IPS-20b (cell line): ENCODE results near the gene DENND1A.

Source experiments
- H3K27ac ChIP-seq: one replicate; pipeline ENCODE4 v1.5.1; 2013; ENCODE audit warnings: low read length
- H3K27me3 ChIP-seq: 2 replicates; pipeline ENCODE4 v1.6.1; 2013; ENCODE audit warnings: mild to moderate bottlenecking, low read length, inconsistent platforms; ENCODE audit not compliant: insufficient read depth
- H3K36me3 ChIP-seq: 2 replicates; pipeline ENCODE4 v1.6.1; 2013; ENCODE audit warnings: low read depth, mild to moderate bottlenecking, inconsistent platforms, low read length, moderate library complexity; ENCODE audit not compliant: insufficient read depth
- H3K4me1 ChIP-seq: 2 replicates; pipeline ENCODE4 v1.6.1; 2013; ENCODE audit warnings: mild to moderate bottlenecking, control low read depth, inconsistent platforms, low read length, moderate library complexity; ENCODE audit not compliant: insufficient read depth
- H3K4me3 ChIP-seq: 2 replicates; pipeline ENCODE4 v1.5.1; 2013; ENCODE audit warnings: mild to moderate bottlenecking, low read length, inconsistent platforms
- H3K9ac ChIP-seq: 2 replicates; pipeline ENCODE4 v1.6.1; 2013; ENCODE audit warnings: low read depth, mild to moderate bottlenecking, inconsistent platforms, low read length, moderate library complexity
- H3K9me3 ChIP-seq: 2 replicates; pipeline ENCODE4 v1.6.1; 2013; ENCODE audit warnings: mild to moderate bottlenecking, low read depth, low read length, inconsistent platforms; ENCODE audit not compliant: insufficient read depth

Gene DENND1A

DNA sequence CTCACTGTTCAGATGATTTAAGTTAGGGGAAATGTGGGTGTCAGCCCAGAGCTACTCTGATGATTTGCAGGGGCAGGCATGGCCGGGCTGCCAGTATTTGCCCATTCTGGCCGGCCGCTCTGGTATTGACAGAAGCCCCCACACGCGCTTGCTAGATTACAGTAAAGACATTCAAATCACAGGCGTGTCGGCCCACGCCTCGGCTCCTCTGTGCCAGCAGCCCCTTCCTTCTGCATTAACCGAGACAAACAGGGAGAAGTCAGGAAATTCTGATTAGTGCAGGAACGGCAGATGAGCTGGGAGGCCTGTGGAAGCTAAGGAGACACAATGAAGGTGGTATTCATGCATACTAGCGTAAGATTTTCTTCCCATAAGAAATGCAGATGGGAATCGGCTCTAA is 460.6 kb downstream of the DENND1A start:
- Histone ChIP-seq H3K4me1 (peaks cover 3% of the 10 kb centered on the region; the same call in 1 of the 2 replicates), H3K36me3 (no peaks in the 10 kb centered on the region), H3K27ac (no peak overlapping the region), H3K9me3 (no peaks in the 10 kb centered on the region), H3K27me3 (no peaks in the 10 kb centered on the region), H3K9ac (no peak overlapping the region), H3K4me3 (no peak overlapping the region)

DNA sequence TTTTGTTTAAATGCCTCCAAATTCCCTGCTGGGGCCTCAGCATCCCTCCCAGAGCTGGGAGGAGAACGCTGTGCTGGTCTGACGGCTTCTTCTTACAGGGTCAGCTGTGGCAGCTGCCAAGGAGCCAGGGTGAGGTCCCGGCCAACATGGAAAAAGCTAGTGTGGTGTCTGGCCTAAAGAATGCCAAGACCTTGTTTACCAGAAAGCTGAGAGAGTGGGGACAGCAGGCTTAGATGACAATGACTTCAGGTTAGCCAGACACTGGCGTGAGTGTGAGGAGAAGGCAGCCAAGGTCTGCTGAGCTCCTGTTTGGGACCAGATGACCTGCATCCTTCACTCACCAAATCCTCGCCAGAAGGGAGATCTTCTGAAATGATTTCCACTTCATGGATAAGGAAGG is 461.4 kb downstream of the DENND1A start:
- H3K4me1 ChIP-seq = peaks cover 3% of the 10 kb centered on the region; the same call in 1 of the 2 replicates
- no peaks in the 10 kb centered on the region for H3K9me3 ChIP-seq
- H3K27ac ChIP-seq = no peak overlapping the region
- H3K27me3 ChIP-seq = no peaks in the 10 kb centered on the region
- H3K4me3 ChIP-seq = no peak overlapping the region
- H3K9ac ChIP-seq = no peak overlapping the region
- no peaks in the 10 kb centered on the region for H3K36me3 ChIP-seq

DNA sequence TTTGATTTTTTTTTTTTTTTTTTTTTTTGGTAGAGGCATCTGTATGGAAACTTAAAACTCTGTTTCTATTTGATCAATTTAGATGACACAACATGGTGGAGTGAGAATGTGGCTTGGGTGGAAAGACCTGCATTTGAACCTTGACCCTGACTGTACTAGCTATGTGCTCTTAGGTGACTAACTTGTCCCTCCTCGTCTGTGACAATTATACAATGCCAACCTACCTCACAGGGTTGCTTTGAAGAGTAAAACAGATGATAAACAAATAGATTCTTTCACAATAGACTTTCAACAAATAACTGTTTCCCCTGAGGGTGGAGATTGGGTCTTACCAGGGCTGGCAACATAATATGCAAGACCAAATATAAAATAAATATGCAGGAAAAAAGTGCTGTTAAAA is 464.6 kb downstream of the DENND1A start:
- no peak overlapping the region for H3K4me3 ChIP-seq
- H3K9ac ChIP-seq = no peak overlapping the region
- no peaks in the 10 kb centered on the region for H3K9me3 ChIP-seq
- no peaks in the 10 kb centered on the region for H3K36me3 ChIP-seq
- H3K4me1 ChIP-seq = peaks cover 3% of the 10 kb centered on the region; the same call in 1 of the 2 replicates
- H3K27ac ChIP-seq = no peak overlapping the region
- no peaks in the 10 kb centered on the region for H3K27me3 ChIP-seq

DNA sequence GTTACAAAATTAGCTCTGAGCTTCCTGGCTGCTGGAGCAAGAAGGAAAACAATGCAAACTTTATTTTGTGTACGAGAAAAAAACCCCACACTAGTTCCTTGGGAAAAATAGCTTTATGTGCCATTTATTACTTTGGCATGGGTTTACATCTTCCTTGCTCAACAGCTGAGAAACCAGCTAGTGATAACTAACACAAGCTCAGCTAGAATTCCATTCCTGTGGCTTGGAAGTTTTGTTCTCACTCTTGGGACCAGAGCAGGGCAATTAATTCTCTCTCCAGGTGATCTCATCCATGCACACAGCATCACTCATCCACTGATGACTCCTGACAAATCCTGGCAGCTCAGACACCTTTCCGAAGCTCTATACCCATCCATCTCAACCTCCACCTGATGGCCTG is 469.8 kb downstream of the DENND1A start:
- Histone ChIP-seq H3K27ac (no peak overlapping the region), H3K27me3 (no peaks in the 10 kb centered on the region), H3K4me1 (no peaks in the 10 kb centered on the region), H3K36me3 (no peaks in the 10 kb centered on the region), H3K9me3 (no peaks in the 10 kb centered on the region), H3K4me3 (no peak overlapping the region), H3K9ac (no peak overlapping the region)

DNA sequence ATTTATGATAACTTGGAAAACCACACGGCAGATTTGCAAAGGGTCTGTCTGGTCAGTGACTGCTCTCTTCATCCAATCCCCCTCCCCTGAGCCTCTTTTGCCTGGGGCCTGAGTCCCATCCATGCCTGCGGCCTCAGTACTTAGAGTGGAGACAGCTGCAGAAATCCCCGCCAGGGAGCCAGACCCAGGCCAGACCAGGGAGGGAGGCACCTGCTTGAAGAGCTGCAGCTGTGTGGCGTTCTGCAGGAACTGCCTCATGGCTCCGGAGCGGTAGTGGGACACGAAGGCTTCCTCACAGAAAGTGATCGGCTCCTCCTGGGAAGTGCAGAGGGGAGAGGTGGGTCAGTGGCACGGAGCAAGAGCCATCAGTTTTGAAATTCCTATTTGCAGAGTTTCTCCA is 472.3 kb downstream of the DENND1A start:
- H3K9me3 ChIP-seq = no peaks in the 10 kb centered on the region
- no peak overlapping the region for H3K4me3 ChIP-seq
- no peaks in the 10 kb centered on the region for H3K36me3 ChIP-seq
- H3K27ac ChIP-seq = no peak overlapping the region
- H3K9ac ChIP-seq = no peak overlapping the region
- H3K27me3 ChIP-seq = no peaks in the 10 kb centered on the region
- peaks cover 4% of the 10 kb centered on the region; the same call in 1 of the 2 replicates for H3K4me1 ChIP-seq

DNA sequence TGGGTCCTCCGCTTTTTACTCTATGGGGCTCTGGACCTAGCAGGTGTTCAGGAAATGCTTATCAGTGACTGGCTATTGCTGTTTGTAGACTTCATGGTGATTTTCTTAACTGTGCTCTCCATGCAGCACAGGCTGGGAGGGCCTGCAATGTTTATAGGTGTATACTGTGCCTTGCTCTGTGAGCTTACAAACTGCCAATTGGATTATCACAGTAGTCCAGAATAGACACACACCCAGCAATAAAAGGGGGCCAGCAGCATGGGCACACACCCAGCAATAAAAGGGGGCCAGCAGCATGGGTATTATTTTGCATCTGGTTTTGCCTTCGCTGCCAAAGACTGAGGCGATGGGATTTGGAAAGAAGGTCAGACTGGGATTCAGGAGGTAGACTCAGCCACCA is 473.9 kb downstream of the DENND1A start:
- Histone ChIP-seq H3K36me3 (no peaks in the 10 kb centered on the region), H3K27me3 (no peaks in the 10 kb centered on the region), H3K9ac (no peak overlapping the region), H3K9me3 (no peaks in the 10 kb centered on the region), H3K27ac (no peak overlapping the region), H3K4me1 (peaks cover 4% of the 10 kb centered on the region; the same call in 1 of the 2 replicates), H3K4me3 (no peak overlapping the region)

DNA sequence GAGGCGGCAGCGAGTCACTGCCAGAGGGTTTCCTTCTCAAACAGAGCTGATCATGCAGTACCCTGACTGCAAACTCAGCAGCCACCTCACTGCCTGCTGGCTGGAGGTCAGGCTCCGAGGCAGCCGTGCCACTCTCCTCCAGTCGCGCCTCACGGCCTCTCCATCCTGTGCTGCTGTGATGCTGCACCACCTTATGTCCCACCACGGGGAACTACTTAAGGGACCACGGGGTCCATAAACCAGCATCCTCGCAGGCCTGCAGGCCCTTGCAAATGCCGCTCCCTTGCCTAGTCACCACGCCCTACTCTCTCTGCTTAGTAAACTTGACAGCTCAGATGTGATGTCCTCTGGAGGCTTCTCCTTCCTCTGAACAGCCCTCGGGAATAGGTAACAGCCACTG is 474.7 kb downstream of the DENND1A start:
- Histone ChIP-seq H3K27ac (no peak overlapping the region), H3K27me3 (no peaks in the 10 kb centered on the region), H3K4me1 (peaks cover 4% of the 10 kb centered on the region; the same call in 1 of the 2 replicates), H3K9ac (no peak overlapping the region), H3K9me3 (no peaks in the 10 kb centered on the region), H3K36me3 (no peaks in the 10 kb centered on the region), H3K4me3 (no peak overlapping the region)

DNA sequence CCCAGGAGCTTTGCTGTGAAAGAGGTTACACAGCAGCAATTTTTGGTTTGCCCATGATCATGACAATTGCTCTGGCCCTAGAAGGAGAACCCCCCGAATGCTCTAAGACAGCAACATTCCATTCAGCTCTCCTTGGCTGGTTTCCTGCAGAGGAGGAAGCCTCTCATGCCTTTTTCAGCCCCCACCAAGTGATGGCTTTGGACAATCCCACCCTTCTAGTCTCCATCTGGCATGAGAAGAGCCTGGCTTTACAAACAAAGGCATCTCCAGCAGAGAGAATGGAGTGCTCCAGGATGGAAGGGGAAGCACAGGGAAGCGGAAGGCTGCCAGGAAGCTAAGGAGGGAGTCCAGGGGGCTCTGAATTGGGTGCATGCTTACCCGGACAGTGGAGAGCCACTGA is 475.6 kb downstream of the DENND1A start:
- Histone ChIP-seq H3K9me3 (no peaks in the 10 kb centered on the region), H3K9ac (no peak overlapping the region), H3K4me3 (no peak overlapping the region), H3K27ac (no peak overlapping the region), H3K27me3 (no peaks in the 10 kb centered on the region), H3K4me1 (peaks cover 4% of the 10 kb centered on the region; the same call in 1 of the 2 replicates), H3K36me3 (no peaks in the 10 kb centered on the region)

DNA sequence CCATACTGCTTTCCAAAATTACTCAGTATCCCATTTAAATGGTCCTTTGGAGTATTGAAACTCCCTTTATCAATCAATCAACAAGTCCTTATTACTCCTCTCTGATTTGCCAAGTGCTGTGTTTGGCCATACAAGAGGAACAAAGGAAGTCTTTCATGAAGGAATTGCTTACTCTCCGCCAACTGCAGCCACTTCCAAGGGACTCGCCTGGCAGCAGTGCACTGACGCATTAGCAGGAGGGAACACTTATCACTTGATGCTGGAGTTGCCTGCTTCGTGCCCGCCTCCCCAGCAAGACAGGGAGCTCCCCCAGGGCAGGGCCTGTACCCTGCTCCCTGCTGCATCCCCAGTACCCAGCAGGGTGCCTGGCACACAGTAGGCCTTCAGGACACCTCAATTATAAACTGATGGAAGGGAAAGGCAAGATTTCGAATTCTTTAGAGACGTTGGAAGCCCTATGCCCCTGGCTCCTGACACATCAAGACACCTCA is 476.1 kb downstream of the DENND1A start:
- Histone ChIP-seq H3K36me3 (no peaks in the 10 kb centered on the region), H3K27ac (no peak overlapping the region), H3K27me3 (no peaks in the 10 kb centered on the region), H3K4me3 (no peak overlapping the region), H3K4me1 (peaks cover 4% of the 10 kb centered on the region; the same call in 1 of the 2 replicates), H3K9me3 (no peaks in the 10 kb centered on the region), H3K9ac (no peak overlapping the region)

DNA sequence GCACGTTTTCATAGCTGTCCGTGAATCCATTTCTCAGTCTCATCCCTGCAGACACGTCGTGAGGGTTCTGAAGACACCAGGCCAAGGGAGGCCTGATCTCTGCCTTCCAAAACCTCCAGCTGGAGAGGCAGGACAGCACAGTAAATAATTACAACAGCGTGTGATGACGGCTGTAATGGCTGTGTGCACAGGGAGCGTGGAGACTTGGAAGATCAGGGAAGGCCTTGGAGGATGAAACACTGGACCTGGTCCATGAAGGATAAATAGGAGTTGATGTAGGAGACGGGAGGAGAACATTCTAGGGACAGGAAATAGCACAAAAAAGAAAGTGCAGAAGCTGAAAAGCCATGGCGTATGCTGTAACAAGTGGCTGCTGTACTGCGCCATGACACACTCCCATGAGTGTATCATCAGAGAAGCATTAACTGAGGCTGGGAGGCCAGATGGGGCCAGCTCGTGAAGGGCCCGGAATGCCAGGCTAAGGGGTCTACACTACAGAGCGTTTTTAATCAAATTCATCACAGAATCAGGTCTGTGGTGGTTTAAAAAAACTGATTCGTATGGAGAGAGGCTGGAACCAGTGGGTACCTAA is 476.8 kb downstream of the DENND1A start:
- Histone ChIP-seq H3K27me3 (no peaks in the 10 kb centered on the region), H3K9ac (no peak overlapping the region), H3K36me3 (no peaks in the 10 kb centered on the region), H3K4me3 (no peak overlapping the region), H3K27ac (no peak overlapping the region), H3K9me3 (no peaks in the 10 kb centered on the region), H3K4me1 (peaks cover 7% of the 10 kb centered on the region; the same call in 1 of the 2 replicates)

DNA sequence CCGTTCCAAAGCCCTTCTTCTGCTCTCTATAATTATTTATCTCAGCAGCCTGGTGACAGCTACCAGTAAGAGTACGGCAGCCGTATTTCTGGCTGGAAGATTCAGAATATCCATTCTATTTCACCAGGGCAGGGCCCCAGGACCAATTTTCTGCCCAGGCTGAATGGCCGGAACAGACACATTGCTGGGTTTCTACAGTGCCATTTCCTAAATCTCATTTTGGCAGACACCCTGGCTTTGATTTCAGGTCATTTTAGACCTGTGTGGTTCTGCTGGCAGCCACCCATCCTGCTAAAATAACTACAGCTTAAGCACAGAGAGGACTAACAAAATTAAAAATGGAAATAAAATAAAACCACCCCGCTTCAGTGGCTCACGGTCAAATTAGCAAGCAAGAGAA is 478.9 kb downstream of the DENND1A start:
- Histone ChIP-seq H3K4me3 (no peak overlapping the region), H3K36me3 (no peaks in the 10 kb centered on the region), H3K9ac (no peak overlapping the region), H3K4me1 (peaks cover 7% of the 10 kb centered on the region; the same call in 1 of the 2 replicates), H3K27ac (no peak overlapping the region), H3K9me3 (no peaks in the 10 kb centered on the region), H3K27me3 (no peaks in the 10 kb centered on the region)

DNA sequence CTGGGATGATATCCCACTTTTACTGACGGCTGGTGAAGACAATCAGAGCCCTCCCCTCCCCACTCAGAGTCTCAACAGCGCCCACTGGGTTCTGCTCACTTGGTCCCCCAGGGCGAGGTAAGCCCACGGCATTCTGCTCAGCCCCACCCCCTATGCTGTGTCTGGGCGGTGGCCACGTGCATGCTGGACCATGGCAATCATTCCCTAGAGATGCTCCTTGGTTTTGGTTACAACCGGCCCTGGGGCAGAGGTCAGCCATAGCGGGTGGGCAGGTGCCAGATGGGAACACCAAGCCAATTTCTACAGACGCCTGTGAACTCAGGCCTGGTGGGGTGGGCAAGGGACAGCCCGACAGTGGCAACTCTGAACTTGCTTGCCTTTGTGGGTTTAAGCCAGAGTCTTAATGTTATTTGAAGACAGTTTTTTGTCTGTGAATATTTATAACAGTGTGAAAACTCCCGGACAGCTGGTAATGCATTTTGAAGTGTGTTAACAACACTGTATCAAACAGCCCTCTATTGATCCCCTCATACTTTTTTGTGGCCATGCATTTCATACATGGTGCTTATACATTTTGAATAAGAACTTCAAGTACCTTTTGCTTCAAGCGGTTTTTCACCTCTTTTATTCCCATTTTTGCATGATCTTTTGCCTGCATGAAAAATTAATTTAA is 479.7 kb downstream of the DENND1A start:
- no peak overlapping the region for H3K9ac ChIP-seq
- H3K36me3 ChIP-seq = no peaks in the 10 kb centered on the region

More for the DNA sequence above, 479.7 kb downstream of the DENND1A start:
- Histone ChIP-seq H3K9me3 (no peaks in the 10 kb centered on the region), H3K4me3 (no peak overlapping the region), H3K4me1 (peaks cover 7% of the 10 kb centered on the region; the same call in 1 of the 2 replicates), H3K27ac (no peak overlapping the region), H3K27me3 (no peaks in the 10 kb centered on the region)
